HCT116 (cell line): Measurements from ENCODE around the gene TLR3. TPM values are rescaled to one million over a fixed set of nuclear protein-coding genes. Genes with fewer than 3 reads are reported as not detected.
"Not testable (repeated sequence)": the region's sequence is repeated elsewhere in the genome, so short reads cannot be mapped to it uniquely, and the experiment has no call there.

ENCODE experiments used
- ATAC-seq: fragments of 200-7000 bp; cut with Tn5 transposase; 2 replicates; pipeline ENCODE4 v1.9.1; 2020; ENCODE audit warnings: mild to moderate bottlenecking, moderate library complexity
- BruUV-seq: library from RNA; stranded (reverse); fragments of 400-500 nt; replicated peaks from 2 replicates; lab custom pipeline; 2021; lab: Mats Ljungman, UMichigan
- CTCF ChIA-PET: fragments of 300-600 bp; sonication (Branson Sonifier 250); formaldehyde crosslinking; loops from one replicate; lab custom pipeline; 2021; ENCODE audit warnings: antibody characterized with exemption; lab: Charles Lee
- POLR2A ChIA-PET: fragments of 300-600, 350-600 bp; sonication (Branson Sonifier 250); formaldehyde crosslinking; loops from one replicate; lab custom pipeline; 2021; ENCODE audit warnings: antibody characterized with exemption; lab: Charles Lee
- RAD21 ChIA-PET, 2 experiments: fragments of 300-600 bp; sonication (Branson Sonifier 250); formaldehyde crosslinking; loops; one replicate each; lab custom pipeline; 2023; ENCODE audit warnings: low total read pairs in 2 of 2; ENCODE audit not compliant: uncharacterized antibody in 2 of 2, unreplicated experiment in 2 of 2, low non-redundant PET in 1 of 2; lab: Charles Lee
- DNase-seq: peaks from one replicate; pipeline ENCODE4 v3.0.0-alpha.2; 2010; ENCODE audit warnings: low read depth, low spot score
- H2AFZ ChIP-seq: fragments of 200-600 bp; shearing (Covaris generic), sonication (generic); 2 replicates; pipeline ENCODE4 v1.6.1; 2017; ENCODE audit warnings: low read depth, mixed run types, mixed read lengths, antibody characterized with exemption, low read length; ENCODE audit not compliant: poor library complexity, severe bottlenecking
- H3K27ac ChIP-seq: 2 replicates; pipeline ENCODE4 v1.5.1; 2012; ENCODE audit warnings: low read depth, low read length
- H3K27me3 ChIP-seq: fragments of 200-600 bp; sonication (generic); 2 replicates; pipeline ENCODE4 v1.6.1; 2016; ENCODE audit warnings: mixed run types, low read length, mixed read lengths; ENCODE audit not compliant: insufficient read depth
- H3K36me3 ChIP-seq, 2 experiments: fragments of 200-500 bp in 1 of 2; fragments of 200-600 bp in 1 of 2; sonication (Bioruptor generic) in 1 of 2; sonication (generic) in 1 of 2; 2 replicates each; pipeline versions ENCODE4 v1.5.1 to v1.6.1; 2014 to 2016; ENCODE audit warnings: low read length in 2 of 2, inconsistent platforms in 1 of 2, mixed read lengths in 1 of 2, mixed run types in 1 of 2; ENCODE audit not compliant: insufficient read depth in 2 of 2, control insufficient read depth in 1 of 2
- H3K4me1 ChIP-seq, 2 experiments: fragments of 200-600 bp in 1 of 2; sonication (generic) in 1 of 2; 2 replicates each; pipeline versions ENCODE4 v1.5.1 to v1.6.1; 2012 to 2017; ENCODE audit warnings: low read length in 2 of 2, inconsistent platforms in 1 of 2, mild to moderate bottlenecking in 1 of 2, mixed read lengths in 1 of 2, mixed run types in 1 of 2, moderate library complexity in 1 of 2; ENCODE audit not compliant: insufficient read depth in 2 of 2, control insufficient read depth in 1 of 2
- H3K4me2 ChIP-seq: fragments of 200-600 bp; sonication (generic); 2 replicates; pipeline ENCODE4 v1.6.1; 2017; ENCODE audit warnings: mixed run types, low read length, mixed read lengths
- H3K4me3 ChIP-seq, 2 experiments: fragments of 200-600 bp in 1 of 2; sonication (generic) in 1 of 2; replicated peaks in 1 of 2; 2 replicates each; pipeline ENCODE4 v1.5.1; 2011 to 2016; ENCODE audit warnings: low read length in 2 of 2, control low read depth in 1 of 2, low read depth in 1 of 2, mild to moderate bottlenecking in 1 of 2, mixed read lengths in 1 of 2, mixed run types in 1 of 2
- H3K79me2 ChIP-seq: fragments of 200-600 bp; sonication (generic); 2 replicates; pipeline ENCODE4 v1.6.1; 2017; ENCODE audit warnings: mild to moderate bottlenecking, mixed run types, low read length, moderate library complexity, mixed read lengths; ENCODE audit not compliant: insufficient read depth
- H3K9ac ChIP-seq: fragments of 200-600 bp; sonication (generic); 2 replicates; pipeline ENCODE4 v1.6.1; 2016; ENCODE audit warnings: low read length, mixed read lengths
- H3K9me2 ChIP-seq: fragments of 200-600 bp; sonication (generic), shearing (Covaris generic); 2 replicates; pipeline ENCODE4 v1.6.1; 2017; ENCODE audit warnings: mixed run types, mild to moderate bottlenecking, moderate library complexity; ENCODE audit not compliant: insufficient read depth
- H3K9me3 ChIP-seq, 2 experiments: fragments of 200-500 bp in 1 of 2; fragments of 200-600 bp in 1 of 2; sonication (Bioruptor generic) in 1 of 2; sonication (generic) in 1 of 2; 2 replicates each; pipeline ENCODE4 v1.6.1; 2014 to 2017; ENCODE audit warnings: low read length in 2 of 2, mixed read lengths in 2 of 2, inconsistent platforms in 1 of 2, low read depth in 1 of 2, mild to moderate bottlenecking in 1 of 2, mixed run types in 1 of 2, moderate library complexity in 1 of 2; ENCODE audit not compliant: control insufficient read depth in 1 of 2, insufficient read depth in 1 of 2
- H4K20me1 ChIP-seq: fragments of 200-600 bp; sonication (generic), shearing (Covaris generic); 2 replicates; pipeline ENCODE4 v1.6.1; 2017; ENCODE audit warnings: mixed run types, mild to moderate bottlenecking, moderate library complexity; ENCODE audit not compliant: insufficient read depth
- FOSL1 ChIP-seq: IDR thresholded peaks from 2 replicates; pipeline ENCODE4 v1.6.1; 2012; ENCODE audit warnings: low read depth
- REST ChIP-seq: IDR thresholded peaks from 2 replicates; pipeline ENCODE4 v1.6.1; 2012; ENCODE audit warnings: low read depth
- SIN3A ChIP-seq: IDR thresholded peaks from 2 replicates; pipeline ENCODE4 v1.6.1; 2012; ENCODE audit warnings: low read depth
- ZBTB33 ChIP-seq: IDR thresholded peaks from 2 replicates; pipeline ENCODE4 v1.6.1; 2011; ENCODE audit warnings: mild to moderate bottlenecking, low read length, moderate library complexity; ENCODE audit not compliant: insufficient replicate concordance; ENCODE audit errors: extremely low read depth
- ZNF274 ChIP-seq: fragments of 200-500 bp; sonication (Bioruptor generic); IDR thresholded peaks from 2 replicates; pipeline ENCODE4 v1.6.1; 2014; ENCODE audit warnings: mild to moderate bottlenecking, low read depth, low read length, inconsistent platforms
- intact Hi-C: fragments of 100-400 bp; cut with micrococcal nuclease; formaldehyde crosslinking; loops from 2 replicates; pipeline ENCODE4 v1.10.0; 2022
- total RNA-seq: library from RNA; stranded (reverse); gene quantifications from one replicate; pipeline ENCODE4 v1.2.1, GENCODE V29; 2021; ENCODE audit not compliant: unreplicated experiment

The TLR3 gene
- total RNA-seq, 1 experiment from 2014 or later, result 1.3 TPM

- TF ChIP-seq ZBTB33 (no peak), FOSL1 (no peak), ZNF274 (no peak), SIN3A (no peak), REST (no peak)
- TF ChIP-seq, all 23 proteins: peak for 0
Observed at GRCh38 chr4:186040316-186040715, 28.6 kb upstream of the TLR3 start (continued).

GRCh38 chr4:186047501-186047900, 21.5 kb upstream of the TLR3 start:
- DNase-seq, H3K4me2 ChIP-seq, BruUV-seq, H4K20me1 ChIP-seq, intact Hi-C loops, H3K36me3 ChIP-seq, POLR2A ChIA-PET, H3K9me3 ChIP-seq, RAD21 ChIA-PET, H3K4me3 ChIP-seq, H3K4me1 ChIP-seq, CTCF ChIA-PET, H3K27ac ChIP-seq, H3K9ac ChIP-seq, H2AFZ ChIP-seq, ATAC-seq, H3K27me3 ChIP-seq, H3K79me2 ChIP-seq, H3K9me2 ChIP-seq: not testable (repeated sequence)

DNA sequence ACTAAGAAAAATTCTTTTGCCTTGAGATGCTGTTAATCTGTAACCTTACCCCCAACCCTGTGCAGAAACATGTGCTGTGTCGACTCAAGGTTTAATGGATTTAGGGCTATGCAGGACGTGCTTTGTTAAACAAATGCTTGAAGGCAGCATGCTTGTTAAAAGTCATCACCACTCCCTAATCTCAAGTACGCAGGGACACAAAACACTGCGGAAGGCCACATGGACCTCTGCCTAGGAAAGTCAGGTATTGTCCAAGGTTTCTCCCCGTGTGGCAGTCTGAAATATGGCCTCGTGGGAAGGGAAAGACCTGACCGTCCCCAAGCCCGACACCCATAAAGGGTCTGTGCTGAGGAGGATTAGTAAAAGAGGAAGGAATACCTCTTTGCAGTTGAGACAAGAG, 18.8 kb upstream of the TLR3 start:
- H3K9me2 ChIP-seq, H2AFZ ChIP-seq, BruUV-seq, H3K79me2 ChIP-seq, H3K9me3 ChIP-seq, intact Hi-C loops, H3K27me3 ChIP-seq, ATAC-seq, H3K27ac ChIP-seq, POLR2A ChIA-PET, H3K9ac ChIP-seq, H3K36me3 ChIP-seq, H3K4me2 ChIP-seq, CTCF ChIA-PET, H3K4me1 ChIP-seq, H4K20me1 ChIP-seq, DNase-seq, H3K4me3 ChIP-seq, RAD21 ChIA-PET: not testable (repeated sequence)
